Hepatocyte (in vitro differentiated cells): ENCODE results near the gene CARM1. TPM values are rescaled to one million over a fixed set of nuclear protein-coding genes. Genes with fewer than 3 reads are reported as not detected.
A peak's percentile ranks its signal among the peaks of the same experiment; 100 is the strongest.

Experiments used
- DNase-seq: peaks from one replicate; pipeline ENCODE4 v3.0.0-alpha.2; 2016; ENCODE audit warnings: low spot score
- H2AFZ ChIP-seq: fragments of 200-600 bp; sonication (generic); 2 replicates; pipeline ENCODE4 v1.6.0; 2016; ENCODE audit warnings: antibody characterized with exemption, mild to moderate bottlenecking
- H3K27ac ChIP-seq: fragments of 200-600 bp; sonication (generic); 2 replicates; pipeline ENCODE4 v1.5.1; 2016; ENCODE audit warnings: mild to moderate bottlenecking
- H3K27me3 ChIP-seq: fragments of 200-600 bp; sonication (generic); 2 replicates; pipeline ENCODE4 v1.6.1; 2016
- H3K36me3 ChIP-seq: fragments of 200-600 bp; sonication (generic); replicated peaks from 2 replicates; pipeline ENCODE4 v1.5.1; 2016; ENCODE audit warnings: low read depth; ENCODE audit not compliant: insufficient read depth
- H3K4me1 ChIP-seq: fragments of 200-600 bp; sonication (generic); 2 replicates; pipeline ENCODE4 v1.5.1; 2016; ENCODE audit warnings: mild to moderate bottlenecking, moderate library complexity; ENCODE audit not compliant: insufficient read depth
- H3K4me2 ChIP-seq: fragments of 200-600 bp; sonication (generic); 2 replicates; pipeline ENCODE4 v1.6.0; 2016
- H3K4me3 ChIP-seq: fragments of 200-600 bp; sonication (generic); 2 replicates; pipeline ENCODE4 v1.5.1; 2016; ENCODE audit warnings: mild to moderate bottlenecking
- H3K79me2 ChIP-seq: fragments of 200-600 bp; sonication (generic); 2 replicates; pipeline ENCODE4 v1.6.0; 2017; ENCODE audit warnings: mild to moderate bottlenecking
- H3K9me2 ChIP-seq: fragments of 200-600 bp; sonication (generic); replicated peaks from 2 replicates; pipeline ENCODE4 v1.6.0; 2017; ENCODE audit warnings: mild to moderate bottlenecking; ENCODE audit not compliant: insufficient read depth
- H3K9me3 ChIP-seq: fragments of 200-600 bp; sonication (generic); 2 replicates; pipeline ENCODE4 v1.5.1; 2016; ENCODE audit warnings: low read depth, mild to moderate bottlenecking
- H4K20me1 ChIP-seq: fragments of 200-600 bp; sonication (generic); 2 replicates; pipeline ENCODE4 v1.6.0; 2016; ENCODE audit warnings: mild to moderate bottlenecking; ENCODE audit not compliant: insufficient read depth, poor library complexity, severe bottlenecking
- CTCF ChIP-seq: fragments of 200-600 bp; sonication (generic); IDR thresholded peaks from 2 replicates; pipeline ENCODE4 v1.5.1; 2016; ENCODE audit warnings: antibody characterized with exemption, mild to moderate bottlenecking; ENCODE audit not compliant: poor library complexity
- EZH2 ChIP-seq: fragments of 200-600 bp; sonication (generic); IDR thresholded peaks from 2 replicates; pipeline ENCODE4 v1.6.1; 2016; ENCODE audit warnings: antibody characterized with exemption, mild to moderate bottlenecking, borderline replicate concordance
- EZH2phosphoT487 ChIP-seq: fragments of 200-600 bp; sonication (generic); IDR thresholded peaks from one replicate; pipeline ENCODE4 v1.6.1; 2018; ENCODE audit warnings: antibody characterized with exemption, mild to moderate bottlenecking, low read depth, moderate library complexity; ENCODE audit not compliant: unreplicated experiment, severe bottlenecking
- WGBS: methylation state at CpG from one replicate; pipeline ENCODE4 v1.1.6; 2016; ENCODE audit warnings: low lambda C conversion rate; ENCODE audit errors: missing lambda C conversion rate; 5-methylcytosine and 5-hydroxymethylcytosine counted together
- polyA plus RNA-seq: library from polyadenylated mRNA; unstranded; fragments of >200 nt; fragmentation: Nextera tagmentation; extraction: Ambion mirVana; gene quantifications from 2 replicates; pipeline ENCODE4 v1.2.1, GENCODE V29; 2016
- total RNA-seq: library from RNA; depleted of rRNA; stranded (reverse); fragments of >200 nt; gene quantifications from 2 replicates; pipeline ENCODE4 v1.2.3, GENCODE V29; 2014

Gene CARM1
- total and polyA plus RNA-seq, 2 experiments from 2014 or later: 34.3 to 45.7 TPM

GRCh38 chr19:10907925-10908324, 36.6 kb downstream of the CARM1 start:
- Histone ChIP-seq H2AFZ (no peak overlapping the region), H3K4me2 (no peak overlapping the region), H3K9me2 (no peaks in the 10 kb centered on the region), H4K20me1 (no peaks in the 10 kb centered on the region), H3K9me3 (no peaks in the 10 kb centered on the region), H3K79me2 (peaks cover 25% of the 10 kb centered on the region), H3K36me3 (no peaks in the 10 kb centered on the region), H3K27ac (no peak overlapping the region), H3K27me3 (no peaks in the 10 kb centered on the region), H3K4me1 (no peaks in the 10 kb centered on the region), H3K4me3 (no peak overlapping the region)
- 98% methylated on average over 14 of the region's 14 CpGs for WGBS
- DNase-seq: no peak
- no peak for TF ChIP-seq EZH2
- no peak for TF ChIP-seq CTCF
- no peak for TF ChIP-seq EZH2phosphoT487

- no peak for TF ChIP-seq EZH2
- TF ChIP-seq CTCF: no peak
- Histone ChIP-seq H3K4me1 (no peaks in the 10 kb centered on the region), H3K4me2 (no peak overlapping the region), H3K4me3 (no peak overlapping the region), H3K36me3 (no peaks in the 10 kb centered on the region), H3K27me3 (no peaks in the 10 kb centered on the region), H3K9me2 (no peaks in the 10 kb centered on the region), H3K79me2 (peaks cover 20% of the 10 kb centered on the region), H3K9me3 (no peaks in the 10 kb centered on the region), H4K20me1 (no peaks in the 10 kb centered on the region), H2AFZ (no peak overlapping the region), H3K27ac (no peak overlapping the region)
- over 99% methylated on average over 17 of the region's 17 CpGs for WGBS
- DNase-seq: no peak
These were observed 37.1 kb downstream of the CARM1 start for GRCh38 chr19:10908380-10908960.

DNA sequence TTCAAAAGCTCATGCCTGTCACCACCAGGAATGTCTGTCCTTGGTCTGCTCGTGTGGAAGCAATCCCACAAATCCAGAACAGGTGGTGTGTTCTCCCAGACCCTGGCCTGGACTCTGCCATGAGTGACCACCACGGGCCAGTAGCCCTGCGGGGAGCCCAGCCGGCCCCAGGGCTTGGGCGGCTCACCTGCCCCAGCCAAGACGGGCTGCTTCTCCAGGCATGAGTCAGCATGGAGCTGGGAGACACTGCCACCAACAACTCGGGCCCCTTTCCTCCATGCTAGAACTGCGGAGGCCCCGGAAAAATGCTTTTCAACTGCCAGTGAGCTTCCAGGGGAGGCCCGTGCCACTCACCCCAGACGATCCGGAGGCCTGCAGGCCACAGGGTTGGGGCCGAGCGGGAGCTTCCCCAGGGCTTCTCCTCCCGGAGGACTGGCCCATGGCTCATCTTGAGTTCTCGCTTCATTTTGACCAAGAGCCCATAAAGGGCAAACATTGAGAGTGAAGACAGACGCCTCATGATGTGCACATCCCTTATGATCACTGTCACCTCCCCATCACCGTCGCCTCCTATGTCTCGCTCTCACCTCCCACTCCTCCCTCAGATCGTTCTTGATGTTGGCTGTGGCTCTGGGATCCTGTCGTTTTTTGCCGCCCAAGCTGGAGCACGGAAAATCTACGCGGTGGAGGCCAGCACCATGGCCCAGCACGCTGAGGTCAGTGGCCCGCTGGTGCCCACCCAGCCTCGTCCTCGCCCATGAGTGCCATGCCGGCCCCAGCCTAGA, 40.4 kb downstream of the CARM1 start:
- no peak overlapping the region for H2AFZ ChIP-seq
- H3K36me3 ChIP-seq: no peaks in the 10 kb centered on the region
- DNase-seq: peak; percentile 2
- H3K27ac ChIP-seq: no peak overlapping the region
- H3K4me3 ChIP-seq: no peak overlapping the region
- TF ChIP-seq CTCF: no peak
- no peaks in the 10 kb centered on the region for H4K20me1 ChIP-seq
- no peaks in the 10 kb centered on the region for H3K27me3 ChIP-seq
- H3K79me2 ChIP-seq: no peaks in the 10 kb centered on the region
- WGBS: 96% methylated on average over 31 of the region's 31 CpGs
- H3K9me2 ChIP-seq: no peaks in the 10 kb centered on the region
- no peaks in the 10 kb centered on the region for H3K4me1 ChIP-seq
- H3K4me2 ChIP-seq: no peak overlapping the region
- no peaks in the 10 kb centered on the region for H3K9me3 ChIP-seq
